Lung (tissue), 12 donors: ENCODE measurements around the gene DCLRE1B. TPM values are rescaled to one million over a fixed set of nuclear protein-coding genes. Genes with fewer than 3 reads are reported as not detected.
"Not testable (repeated sequence)": the region's sequence is repeated elsewhere in the genome, so short reads cannot be mapped to it uniquely, and the experiment has no call there.

Source experiments
- ATAC-seq: fragments of 200-7000 bp; cut with Tn5 transposase; one replicate; pipeline ENCODE4 v1.9.1; 2020; ENCODE audit warnings: moderate number of reproducible peaks; ENCODE audit not compliant: insufficient read depth, low FRiP score
- DNase-seq, 3 donors: peaks; one replicate each; pipeline ENCODE4 v3.0.0-alpha.2; 2013 to 2017
- H3K27ac ChIP-seq, 2 donors: one replicate each; pipeline ENCODE4 v1.5.1; 2013; ENCODE audit warnings: mild to moderate bottlenecking in 2 of 2, moderate library complexity in 2 of 2, control low read depth in 1 of 2, inconsistent platforms in 1 of 2, low read depth in 1 of 2, low read length in 1 of 2
- H3K27me3 ChIP-seq, 3 donors: one replicate each; pipeline ENCODE4 v1.5.1; 2013; ENCODE audit warnings: low read length in 2 of 3; ENCODE audit not compliant: control insufficient read depth in 3 of 3, insufficient read depth in 3 of 3
- H3K36me3 ChIP-seq, 4 donors: one replicate each; pipeline ENCODE4 v1.5.1; 2013; ENCODE audit warnings: low read length in 4 of 4, mild to moderate bottlenecking in 1 of 4, moderate library complexity in 1 of 4; ENCODE audit not compliant: control insufficient read depth in 4 of 4, insufficient read depth in 4 of 4
- H3K4me1 ChIP-seq, 5 donors: one replicate each; pipeline ENCODE4 v1.5.1; 2013; ENCODE audit warnings: low read length in 5 of 5, mild to moderate bottlenecking in 2 of 5, moderate library complexity in 1 of 5; ENCODE audit not compliant: control insufficient read depth in 5 of 5, insufficient read depth in 5 of 5
- H3K4me3 ChIP-seq: one replicate; pipeline ENCODE4 v1.5.1; 2013; ENCODE audit warnings: mild to moderate bottlenecking, control low read depth, moderate library complexity
- H3K9ac ChIP-seq, 2 donors: one replicate each; pipeline ENCODE4 v1.5.1; 2013; ENCODE audit warnings: low read length in 2 of 2, control low read depth in 1 of 2; ENCODE audit not compliant: insufficient read depth in 1 of 2
- H3K9me3 ChIP-seq, 4 donors: one replicate each; pipeline ENCODE4 v1.5.1; 2013; ENCODE audit warnings: low read length in 3 of 4, mild to moderate bottlenecking in 1 of 4, moderate library complexity in 1 of 4; ENCODE audit not compliant: control insufficient read depth in 4 of 4, insufficient read depth in 3 of 4
- WGBS, 2 donors: extraction: QIAGEN DNeasy Blood & Tissue Kit; methylation state at CpG; one replicate each; pipeline ENCODE4 v1.1.7; 2013; 5-methylcytosine and 5-hydroxymethylcytosine counted together
- polyA plus RNA-seq, 2 donors: library from polyadenylated mRNA; stranded (reverse); fragments of 200-250 nt; gene quantifications; one replicate each; pipeline ENCODE4 v1.2.1, GENCODE V29; 2013
- total RNA-seq, 2 donors: library from RNA; depleted of rRNA in 1 of 2; stranded (reverse); fragments of >200 nt in 1 of 2; gene quantifications; one replicate each; pipeline ENCODE4 v1.2.1, GENCODE V29; 2014 to 2021
- TF ChIP-seq, protein P1 (sequence below): IDR thresholded peaks from 2 replicates; pipeline ENCODE4 v1.5.1; 2012; ENCODE audit warnings: mild to moderate bottlenecking; ENCODE audit errors: control extremely low read depth, extremely low read depth
- donor health status: control.
- donor health status: control.
- donor health status: Bipolar disorder and iron deficiency.
- donor health status: healthy.
- donor health status: DM: yes; HTN: yes; CAD: no.

Gene DCLRE1B
- total and polyA plus RNA-seq, 4 donors = 2.6 to 7.8 (median 5.2) TPM

GRCh38 chr1:113946112-113946511 lies 41.0 kb downstream of the DCLRE1B start:
- no peak overlapping the region for H3K4me3 ChIP-seq
- TF ChIP-seq, protein P1, sequence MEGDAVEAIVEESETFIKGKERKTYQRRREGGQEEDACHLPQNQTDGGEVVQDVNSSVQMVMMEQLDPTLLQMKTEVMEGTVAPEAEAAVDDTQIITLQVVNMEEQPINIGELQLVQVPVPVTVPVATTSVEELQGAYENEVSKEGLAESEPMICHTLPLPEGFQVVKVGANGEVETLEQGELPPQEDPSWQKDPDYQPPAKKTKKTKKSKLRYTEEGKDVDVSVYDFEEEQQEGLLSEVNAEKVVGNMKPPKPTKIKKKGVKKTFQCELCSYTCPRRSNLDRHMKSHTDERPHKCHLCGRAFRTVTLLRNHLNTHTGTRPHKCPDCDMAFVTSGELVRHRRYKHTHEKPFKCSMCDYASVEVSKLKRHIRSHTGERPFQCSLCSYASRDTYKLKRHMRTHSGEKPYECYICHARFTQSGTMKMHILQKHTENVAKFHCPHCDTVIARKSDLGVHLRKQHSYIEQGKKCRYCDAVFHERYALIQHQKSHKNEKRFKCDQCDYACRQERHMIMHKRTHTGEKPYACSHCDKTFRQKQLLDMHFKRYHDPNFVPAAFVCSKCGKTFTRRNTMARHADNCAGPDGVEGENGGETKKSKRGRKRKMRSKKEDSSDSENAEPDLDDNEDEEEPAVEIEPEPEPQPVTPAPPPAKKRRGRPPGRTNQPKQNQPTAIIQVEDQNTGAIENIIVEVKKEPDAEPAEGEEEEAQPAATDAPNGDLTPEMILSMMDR = no peak
- peaks cover 8 to 29% (median 13%) of the 10 kb centered on the region in 5 donors for H3K4me1 ChIP-seq
- no peaks in the 10 kb centered on the region for H3K9me3 ChIP-seq
- H3K9ac ChIP-seq = no peak overlapping the region
- 52 to 59% methylated on average over 1 of the region's 1 CpG for WGBS, 2 donors
- no peaks in the 10 kb centered on the region for H3K27me3 ChIP-seq
- ATAC-seq = no peak
- no peak overlapping the region for H3K27ac ChIP-seq
- DNase-seq = no peak
- H3K36me3 ChIP-seq = peaks cover 3 to 18% (median 6%) of the 10 kb centered on the region in 4 donors

GRCh38 chr1:113946678-113947387 lies 41.7 kb downstream of the DCLRE1B start:
- WGBS, 2 donors = 38 to 40% methylated on average over 3 of the region's 3 CpGs
- peak overlapping the region in 1 of 2 donors; percentile 17 for H3K9ac ChIP-seq
- H3K36me3 ChIP-seq = peaks cover 0 to 14% (median 5%) of the 10 kb centered on the region in 4 donors
- H3K27me3 ChIP-seq = no peaks in the 10 kb centered on the region
- ATAC-seq = no peak
- TF ChIP-seq, protein P1 = no peak
- H3K9me3 ChIP-seq = no peaks in the 10 kb centered on the region
- no peak overlapping the region for H3K4me3 ChIP-seq
- peak in 2 of 3 donors; percentile 24 to 44 for DNase-seq
- H3K4me1 ChIP-seq = peaks cover 8 to 29% (median 13%) of the 10 kb centered on the region in 5 donors
- H3K27ac ChIP-seq = no peak overlapping the region

- no peak for DNase-seq
- 5 to 11% methylated on average over 3 of the region's 3 CpGs for WGBS, 2 donors
- peaks cover 0 to 14% (median 3%) of the 10 kb centered on the region in 4 donors for H3K36me3 ChIP-seq
- TF ChIP-seq, protein P1 = no peak
- ATAC-seq = no peak
- peak overlapping the region in 1 of 2 donors; percentile 17 for H3K9ac ChIP-seq
- H3K4me1 ChIP-seq = peaks cover 8 to 29% (median 13%) of the 10 kb centered on the region in 5 donors
- H3K27me3 ChIP-seq = no peaks in the 10 kb centered on the region
- no peak overlapping the region for H3K4me3 ChIP-seq
- no peak overlapping the region for H3K27ac ChIP-seq
- H3K9me3 ChIP-seq = no peaks in the 10 kb centered on the region
These were observed 42.4 kb downstream of the DCLRE1B start for GRCh38 chr1:113947388-113948107.

DNA sequence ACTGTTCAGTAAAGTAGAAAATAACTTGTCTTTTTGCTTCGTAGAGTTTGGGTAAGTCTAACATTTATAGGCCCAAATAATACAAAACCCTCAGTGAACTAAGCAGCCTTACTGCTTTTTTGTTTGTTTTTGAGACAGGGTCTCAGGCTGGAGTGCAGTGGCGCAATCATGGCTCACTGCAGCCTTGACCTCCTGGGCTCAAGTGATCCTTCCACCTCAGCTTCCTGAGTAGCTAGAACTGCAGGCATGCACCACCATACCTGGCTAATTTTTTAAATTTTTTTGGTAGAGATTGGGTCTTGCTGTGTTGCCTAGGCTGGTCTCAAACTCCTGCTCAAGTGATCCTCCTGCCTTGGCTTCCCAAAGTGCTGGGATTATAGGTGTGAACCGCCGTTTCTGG lies 43.0 kb downstream of the DCLRE1B start:
- 73 to 78% methylated on average over 4 of the region's 4 CpGs for WGBS, 2 donors
- not testable (repeated sequence) for DNase-seq, ATAC-seq, H3K9me3 ChIP-seq, H3K27me3 ChIP-seq, H3K9ac ChIP-seq, H3K4me3 ChIP-seq
- Histone ChIP-seq H3K4me1 (peaks cover 8 to 29% (median 13%) of the 10 kb centered on the region in 5 donors), H3K27ac (peak overlapping the region in 1 of 2 donors; percentile 14), H3K36me3 (peaks cover 0 to 11% (median 1%) of the 10 kb centered on the region in 4 donors)
